ENCODE data around the gene PARVG. TPM values are rescaled to one million over a fixed set of nuclear protein-coding genes. Genes with fewer than 3 reads are reported as not detected.

The PARVG gene
- total RNA-seq, 2 experiments from 2014 or later, result 175 to 186 TPM

GRCh38 chr22:44158816-44159215, 21.9 kb upstream of the PARVG start:
- H3K27me3 Mint-ChIP-seq (ENCODE audit: low read depth), result peaks cover 2% of the 10 kb centered on the region
- CTCF ChIA-PET, result no interaction called here
- H3K36me3 Mint-ChIP-seq (ENCODE audit: low read depth), result no peaks in the 10 kb centered on the region
- DNase-seq (no peak), ATAC-seq (no peak)
- POLR2A ChIA-PET, result no interaction called here
- no peaks in the 10 kb centered on the region for H3K9me3 Mint-ChIP-seq (ENCODE audit: insufficient read depth)
- no peak overlapping the region for H3K27ac Mint-ChIP-seq
- H3K4me3 Mint-ChIP-seq, result no peak overlapping the region
- H3K4me1 Mint-ChIP-seq (ENCODE audit: low read depth), result no peaks in the 10 kb centered on the region

DNA sequence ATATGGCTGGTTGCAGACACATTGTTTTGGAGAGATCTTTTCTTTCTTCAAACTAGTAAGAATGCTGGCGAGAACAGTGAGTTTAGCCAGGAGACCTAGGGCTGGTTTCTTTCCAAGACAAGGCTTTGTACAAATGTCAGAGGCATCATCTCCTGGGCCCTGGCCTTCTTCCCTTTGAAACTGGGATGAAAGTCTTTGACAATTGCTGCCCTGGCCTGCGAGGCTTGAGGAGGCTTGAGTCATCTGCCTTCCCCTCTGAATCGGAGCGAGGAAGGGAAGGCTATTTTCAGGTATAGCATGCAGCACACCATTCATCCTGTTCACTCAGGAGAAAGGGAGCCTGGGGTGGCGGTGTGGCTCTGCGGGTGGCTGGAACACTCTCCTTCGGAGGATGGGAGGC, 21.5 kb upstream of the PARVG start:
- ATAC-seq, result no peak
- ChIA-PET CTCF (no interaction called here), POLR2A (no interaction called here)
- Mint-ChIP-seq H3K36me3 (ENCODE audit: low read depth) (no peaks in the 10 kb centered on the region), H3K27ac (no peak overlapping the region), H3K9me3 (ENCODE audit: insufficient read depth) (no peaks in the 10 kb centered on the region), H3K4me1 (ENCODE audit: low read depth) (no peaks in the 10 kb centered on the region), H3K27me3 (ENCODE audit: low read depth) (peaks cover 2% of the 10 kb centered on the region), H3K4me3 (no peak overlapping the region)
- DNase-seq, result no peak

GRCh38 chr22:44159811-44160210, 20.9 kb upstream of the PARVG start:
- no peaks in the 10 kb centered on the region for H3K36me3 Mint-ChIP-seq (ENCODE audit: low read depth)
- ChIA-PET CTCF (no interaction called here), POLR2A (no interaction called here)
- H3K27ac Mint-ChIP-seq, result no peak overlapping the region
- DNase-seq (no peak), ATAC-seq (no peak)
- H3K4me3 Mint-ChIP-seq, result no peak overlapping the region
- H3K4me1 Mint-ChIP-seq (ENCODE audit: low read depth), result no peaks in the 10 kb centered on the region
- H3K9me3 Mint-ChIP-seq (ENCODE audit: insufficient read depth), result no peaks in the 10 kb centered on the region
- H3K27me3 Mint-ChIP-seq (ENCODE audit: low read depth), result peaks cover 2% of the 10 kb centered on the region

DNA sequence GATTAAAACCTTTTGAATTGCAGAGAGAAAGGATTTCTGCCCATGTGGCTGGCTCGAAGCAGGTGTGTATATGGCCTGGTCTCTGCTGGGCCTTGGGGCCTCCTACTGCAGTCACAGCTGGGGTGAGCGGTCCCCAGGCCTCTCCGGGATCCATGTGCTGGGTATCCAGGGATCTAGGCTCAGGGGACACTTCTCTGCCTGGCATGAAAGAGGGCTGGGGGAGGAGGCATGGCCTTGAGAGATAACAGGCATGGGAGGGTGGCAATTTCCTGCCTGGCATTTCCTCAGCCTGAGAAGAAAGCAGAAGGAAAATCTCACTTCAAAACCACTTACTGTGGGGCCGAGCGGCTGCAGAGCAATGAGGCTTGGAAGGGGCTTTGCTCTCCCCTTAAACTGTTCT, 20.3 kb upstream of the PARVG start:
- no peak overlapping the region for H3K27ac Mint-ChIP-seq
- peaks cover 2% of the 10 kb centered on the region for H3K27me3 Mint-ChIP-seq (ENCODE audit: low read depth)
- CTCF ChIA-PET, result no interaction called here
- H3K4me1 Mint-ChIP-seq (ENCODE audit: low read depth), result no peaks in the 10 kb centered on the region
- POLR2A ChIA-PET, result no interaction called here
- no peaks in the 10 kb centered on the region for H3K36me3 Mint-ChIP-seq (ENCODE audit: low read depth)
- no peaks in the 10 kb centered on the region for H3K9me3 Mint-ChIP-seq (ENCODE audit: insufficient read depth)
- ATAC-seq (no peak), DNase-seq (no peak)
- H3K4me3 Mint-ChIP-seq, result no peak overlapping the region

DNA sequence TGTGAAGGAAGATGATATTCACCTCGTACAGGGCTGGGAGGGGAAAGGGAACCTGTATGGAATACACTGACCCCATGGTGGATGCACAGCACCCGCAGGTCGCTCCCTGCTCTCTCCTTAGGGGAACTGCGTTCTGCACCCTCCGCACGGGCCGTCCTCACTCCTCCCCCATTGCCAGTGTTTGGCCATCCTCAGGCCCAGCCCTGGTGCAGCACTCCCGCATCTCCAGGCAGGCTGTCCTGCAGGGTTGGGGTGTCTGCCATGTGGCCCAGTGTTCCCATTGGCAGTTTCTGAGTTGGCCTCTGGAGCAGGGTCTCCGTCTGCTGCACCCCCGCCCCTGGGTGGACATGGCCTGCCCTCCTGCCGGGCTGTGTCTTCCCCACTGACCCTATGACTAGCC, 19.1 kb upstream of the PARVG start:
- Mint-ChIP-seq H3K27ac (no peak overlapping the region), H3K36me3 (ENCODE audit: low read depth) (no peaks in the 10 kb centered on the region), H3K4me1 (ENCODE audit: low read depth) (no peaks in the 10 kb centered on the region), H3K9me3 (ENCODE audit: insufficient read depth) (no peaks in the 10 kb centered on the region), H3K4me3 (no peak overlapping the region), H3K27me3 (ENCODE audit: low read depth) (peaks cover 1% of the 10 kb centered on the region)
- ChIA-PET CTCF (no interaction called here), POLR2A (no interaction called here)
- ATAC-seq (no peak), DNase-seq (no peak)

DNA sequence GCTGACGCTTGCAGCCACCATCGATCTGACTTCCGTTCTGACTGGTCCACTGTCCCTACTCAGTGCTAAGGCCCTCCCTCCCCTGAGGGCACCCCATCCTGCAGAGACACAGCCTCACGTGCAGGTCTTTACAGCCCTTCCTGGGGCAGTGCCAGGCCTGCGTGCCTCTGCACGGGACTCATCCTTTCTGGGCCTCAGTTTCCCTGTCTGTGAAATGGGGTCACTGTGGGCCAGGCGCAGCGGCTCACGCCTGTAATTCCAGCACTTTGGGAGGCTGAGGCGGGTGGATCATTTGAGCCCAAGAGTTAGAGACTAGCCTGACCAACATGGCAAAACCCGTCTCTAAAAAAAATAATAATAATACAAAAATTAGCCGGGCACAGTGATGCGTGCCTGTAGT, 17.8 kb upstream of the PARVG start:
- H3K4me1 Mint-ChIP-seq (ENCODE audit: low read depth), result no peaks in the 10 kb centered on the region
- H3K9me3 Mint-ChIP-seq (ENCODE audit: insufficient read depth), result no peaks in the 10 kb centered on the region
- ChIA-PET CTCF (no interaction called here), POLR2A (no interaction called here)
- no peak for ATAC-seq
- H3K27me3 Mint-ChIP-seq (ENCODE audit: low read depth), result no peaks in the 10 kb centered on the region
- no peak overlapping the region for H3K27ac Mint-ChIP-seq
- no peaks in the 10 kb centered on the region for H3K36me3 Mint-ChIP-seq (ENCODE audit: low read depth)
- H3K4me3 Mint-ChIP-seq, result no peak overlapping the region
- no peak for DNase-seq

DNA sequence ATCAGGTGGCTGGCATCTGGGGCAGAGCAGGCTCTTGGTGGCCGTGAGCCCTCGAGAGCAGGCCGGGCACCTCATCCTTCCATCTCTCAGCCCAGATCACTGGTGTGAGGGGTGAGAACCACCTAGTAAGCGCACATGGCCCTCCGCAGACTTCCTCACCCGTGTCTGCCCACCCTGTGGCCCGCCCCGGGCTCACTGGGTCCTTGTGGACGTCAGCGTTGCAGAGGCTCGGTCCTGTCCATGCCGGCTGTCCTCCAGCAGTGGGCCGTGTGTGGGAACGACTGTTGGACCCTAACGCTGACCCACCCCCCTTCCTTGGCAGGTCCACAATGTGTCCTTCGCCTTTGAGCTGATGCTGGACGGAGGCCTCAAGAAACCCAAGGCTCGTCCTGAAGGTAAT, 17.2 kb upstream of the PARVG start:
- Mint-ChIP-seq H3K4me1 (ENCODE audit: low read depth) (no peaks in the 10 kb centered on the region), H3K4me3 (no peak overlapping the region), H3K36me3 (ENCODE audit: low read depth) (no peaks in the 10 kb centered on the region), H3K27me3 (ENCODE audit: low read depth) (no peaks in the 10 kb centered on the region), H3K27ac (no peak overlapping the region), H3K9me3 (ENCODE audit: insufficient read depth) (no peaks in the 10 kb centered on the region)
- DNase-seq (no peak), ATAC-seq (no peak)
- CTCF ChIA-PET, result no interaction called here
- POLR2A ChIA-PET, result no interaction called here

GRCh38 chr22:44164031-44164430, 16.7 kb upstream of the PARVG start:
- ChIA-PET CTCF (no interaction called here), POLR2A (interaction anchor here (0.7 kb wide), 1 partner anchor 17 kb away, joined by 3 read pairs; the partner anchor contains the start of gene PARVG)
- Mint-ChIP-seq H3K27me3 (ENCODE audit: low read depth) (no peaks in the 10 kb centered on the region), H3K9me3 (ENCODE audit: insufficient read depth) (no peaks in the 10 kb centered on the region), H3K36me3 (ENCODE audit: low read depth) (no peaks in the 10 kb centered on the region), H3K4me3 (no peak overlapping the region), H3K4me1 (ENCODE audit: low read depth) (no peaks in the 10 kb centered on the region), H3K27ac (no peak overlapping the region)
- ATAC-seq, result no peak
- DNase-seq, result no peak

DNA sequence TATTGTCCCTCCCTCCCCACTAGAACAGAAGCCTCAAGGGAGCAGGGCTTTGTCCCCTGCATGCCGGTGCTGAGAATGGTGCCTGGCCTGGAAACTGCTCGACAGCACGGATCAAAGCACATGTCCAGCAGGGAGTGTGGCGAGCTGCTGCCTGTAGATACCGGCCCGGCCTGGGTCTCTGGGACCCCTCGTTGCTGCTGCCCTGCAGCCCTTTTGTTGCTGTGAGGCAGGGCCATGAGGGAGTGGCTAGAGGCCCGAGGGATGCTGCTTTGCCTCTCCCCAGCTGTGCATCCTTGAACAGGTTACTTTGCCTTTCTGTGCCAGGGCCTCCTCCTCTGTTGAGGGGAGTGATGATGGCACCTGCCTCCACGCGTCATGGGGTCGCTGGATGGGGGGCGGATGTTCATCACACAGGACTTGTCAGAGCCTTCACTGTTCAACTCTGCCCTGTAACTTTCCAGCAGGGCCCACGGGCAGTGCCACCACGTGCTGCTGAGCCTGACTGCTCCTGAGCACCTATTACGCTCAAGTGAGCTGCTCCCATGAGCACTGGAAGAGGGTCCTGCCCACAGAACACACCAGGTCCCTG, 15.3 kb upstream of the PARVG start:
- H3K27me3 Mint-ChIP-seq (ENCODE audit: low read depth), result no peaks in the 10 kb centered on the region
- ChIA-PET CTCF (no interaction called here), POLR2A (no interaction called here)
- H3K4me3 Mint-ChIP-seq, result no peak overlapping the region
- ATAC-seq (no peak), DNase-seq (no peak)
- H3K36me3 Mint-ChIP-seq (ENCODE audit: low read depth), result no peaks in the 10 kb centered on the region
- no peaks in the 10 kb centered on the region for H3K4me1 Mint-ChIP-seq (ENCODE audit: low read depth)
- H3K9me3 Mint-ChIP-seq (ENCODE audit: insufficient read depth), result no peaks in the 10 kb centered on the region
- no peak overlapping the region for H3K27ac Mint-ChIP-seq

DNA sequence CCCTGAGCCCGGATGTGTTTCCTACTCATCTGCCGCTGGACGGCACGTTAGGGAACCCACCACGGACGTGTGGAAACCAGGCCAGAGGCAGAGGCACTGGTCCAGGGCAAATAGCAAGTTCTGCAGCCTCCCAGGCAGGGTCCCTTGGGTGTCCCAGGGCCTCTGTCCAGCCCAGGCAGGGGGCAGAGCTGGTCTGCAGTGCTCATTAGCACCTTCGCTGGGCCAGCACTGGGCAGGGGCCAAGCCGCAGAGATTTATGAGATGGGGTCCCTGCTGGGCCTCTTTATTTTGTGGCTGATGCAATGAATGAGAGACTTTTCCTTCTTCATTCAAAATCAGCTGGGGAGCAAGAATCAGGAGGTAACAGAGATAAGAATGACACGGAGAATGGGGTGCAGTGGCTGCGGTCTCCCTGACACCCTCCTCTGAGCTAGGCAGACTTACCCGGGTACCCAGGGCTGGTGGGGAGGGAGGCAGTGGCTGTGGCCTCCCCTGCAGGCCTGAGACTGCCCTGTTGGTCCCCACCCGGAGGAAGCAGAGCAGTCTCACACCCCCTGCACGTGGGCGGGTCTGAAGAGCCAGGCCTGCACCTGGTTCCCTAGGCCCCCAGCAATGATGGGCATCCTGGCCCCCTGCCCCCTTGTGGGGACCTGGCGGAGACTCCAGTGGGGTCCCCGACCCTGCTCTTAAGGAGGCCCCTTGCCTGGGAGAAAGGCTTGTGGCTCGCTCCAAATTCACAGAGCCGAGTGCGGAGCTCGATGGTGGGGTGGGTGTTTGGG, 14.0 kb upstream of the PARVG start:
- H3K27me3 Mint-ChIP-seq (ENCODE audit: low read depth), result no peaks in the 10 kb centered on the region
- no peak overlapping the region for H3K4me3 Mint-ChIP-seq
- no peaks in the 10 kb centered on the region for H3K9me3 Mint-ChIP-seq (ENCODE audit: insufficient read depth)
- ChIA-PET CTCF (no interaction called here), POLR2A (no interaction called here)
- H3K27ac Mint-ChIP-seq, result no peak overlapping the region
- H3K36me3 Mint-ChIP-seq (ENCODE audit: low read depth), result no peaks in the 10 kb centered on the region
- H3K4me1 Mint-ChIP-seq (ENCODE audit: low read depth), result no peaks in the 10 kb centered on the region
- DNase-seq (no peak), ATAC-seq (no peak)

DNA sequence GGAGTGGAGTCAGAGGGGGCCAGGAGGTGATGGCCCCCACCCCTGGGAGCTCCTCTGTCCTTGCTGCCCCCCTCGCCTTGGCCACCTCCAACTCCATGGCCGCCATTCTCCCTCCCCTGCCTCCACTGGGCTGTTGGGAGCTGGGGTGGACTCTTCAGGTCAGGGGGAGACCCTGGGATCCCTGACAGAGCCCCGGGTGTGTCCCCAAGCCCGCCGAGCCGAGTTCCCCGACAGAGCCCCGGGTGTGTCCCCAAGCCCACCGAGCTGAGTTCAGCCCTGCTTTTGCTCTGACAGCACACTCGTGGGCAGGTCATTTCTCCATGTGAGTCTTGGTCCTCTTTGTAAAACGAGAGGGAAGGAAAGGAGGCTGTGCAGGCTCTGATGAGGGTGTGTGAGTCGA, 13.2 kb upstream of the PARVG start:
- no peak overlapping the region for H3K27ac Mint-ChIP-seq
- H3K4me1 Mint-ChIP-seq (ENCODE audit: low read depth), result peaks cover under 1% of the 10 kb centered on the region
- POLR2A ChIA-PET, result no interaction called here
- no peaks in the 10 kb centered on the region for H3K9me3 Mint-ChIP-seq (ENCODE audit: insufficient read depth)
- H3K27me3 Mint-ChIP-seq (ENCODE audit: low read depth), result no peaks in the 10 kb centered on the region
- H3K36me3 Mint-ChIP-seq (ENCODE audit: low read depth), result no peaks in the 10 kb centered on the region
- H3K4me3 Mint-ChIP-seq, result no peak overlapping the region
- no peak for DNase-seq
- CTCF ChIA-PET, result no interaction called here
- ATAC-seq, result no peak

DNA sequence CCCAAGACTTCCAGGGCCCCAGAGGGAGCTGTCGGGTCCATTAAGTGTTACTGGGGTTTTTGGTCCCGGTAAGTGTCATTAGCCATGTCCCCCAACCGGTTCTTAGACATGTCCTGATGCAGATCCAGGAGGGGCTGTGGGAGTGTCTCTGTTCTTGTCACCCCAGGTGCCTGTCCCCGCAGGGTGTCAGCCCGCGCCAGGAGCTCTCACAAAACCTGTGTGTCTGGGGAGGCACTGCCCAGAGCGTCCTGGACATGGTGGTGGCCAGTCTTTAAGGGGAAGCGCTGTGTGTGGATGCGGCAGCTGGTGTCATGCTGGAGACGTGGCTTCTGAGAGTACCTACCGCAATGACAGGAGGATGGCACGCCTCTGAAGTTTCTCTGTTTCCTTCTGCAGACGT, 12.5 kb upstream of the PARVG start:
- no peak overlapping the region for H3K27ac Mint-ChIP-seq
- H3K9me3 Mint-ChIP-seq (ENCODE audit: insufficient read depth), result no peaks in the 10 kb centered on the region
- H3K4me1 Mint-ChIP-seq (ENCODE audit: low read depth), result peaks cover 5% of the 10 kb centered on the region
- CTCF ChIA-PET, result no interaction called here
- no peak overlapping the region for H3K4me3 Mint-ChIP-seq
- no peaks in the 10 kb centered on the region for H3K36me3 Mint-ChIP-seq (ENCODE audit: low read depth)
- DNase-seq (no peak), ATAC-seq (no peak)
- POLR2A ChIA-PET, result no interaction called here
- H3K27me3 Mint-ChIP-seq (ENCODE audit: low read depth), result no peaks in the 10 kb centered on the region

- no peak for DNase-seq
- Mint-ChIP-seq H3K9me3 (ENCODE audit: insufficient read depth) (no peaks in the 10 kb centered on the region), H3K4me3 (no peak overlapping the region), H3K27me3 (ENCODE audit: low read depth) (peaks cover 2% of the 10 kb centered on the region), H3K4me1 (ENCODE audit: low read depth) (peaks cover 5% of the 10 kb centered on the region), H3K36me3 (ENCODE audit: low read depth) (no peaks in the 10 kb centered on the region), H3K27ac (no peak overlapping the region)
- no peak for ATAC-seq
- CTCF ChIA-PET, result interaction anchor here (1.9 kb wide), 1 partner anchor 177 kb away, joined by 4 read pairs; no protein-coding TSS in a partner anchor
- POLR2A ChIA-PET, result no interaction called here
Measured at GRCh38 chr22:44170470-44170869, 10.3 kb upstream of the PARVG start.

All from activated CD8-positive, alpha-beta T cell treated with anti-CD3 and anti-CD28 coated beads, Interleukin-2, amount 10 ng/mL, durations not matched to agents 7 days and 5 days (primary cell).